Breast epithelium (tissue), 3 donors: ENCODE results near the gene GOT1.

Experiments
- CTCF ChIP-seq, 3 donors: fragments of 450-650 bp; IDR thresholded peaks; one replicate each; pipeline ENCODE4 v1.5.1; 2016 to 2017; ENCODE audit warnings: antibody characterized with exemption in 3 of 3, mild to moderate bottlenecking in 3 of 3, moderate library complexity in 3 of 3
- POLR2A ChIP-seq: fragments of 450-650 bp; IDR thresholded peaks from one replicate; pipeline ENCODE4 v1.6.1; 2016; ENCODE audit warnings: antibody characterized with exemption, mild to moderate bottlenecking, moderate library complexity
- POLR2AphosphoS5 ChIP-seq, 3 donors: sonication (generic); formaldehyde crosslinking; IDR thresholded peaks; one replicate each; pipeline ENCODE4 v1.6.1; 2017; ENCODE audit warnings: antibody characterized with exemption in 3 of 3

- TF ChIP-seq CTCF (IDR thresholded peaks at IDR 0.05) (no peak), POLR2A (no peak), POLR2AphosphoS5 (IDR thresholded peaks at IDR 0.05) (no peak)
These were observed 55.0 kb downstream of the GOT1 start for GRCh38 chr10:99375426-99375825.
